IPS-20b (cell line): ENCODE results near the gene PPIB.

Experiments
- H3K27ac ChIP-seq: one replicate; pipeline ENCODE4 v1.5.1; 2013; ENCODE audit warnings: low read length
- H3K27me3 ChIP-seq: 2 replicates; pipeline ENCODE4 v1.6.1; 2013; ENCODE audit warnings: mild to moderate bottlenecking, low read length, inconsistent platforms; ENCODE audit not compliant: insufficient read depth
- H3K36me3 ChIP-seq: 2 replicates; pipeline ENCODE4 v1.6.1; 2013; ENCODE audit warnings: low read depth, mild to moderate bottlenecking, inconsistent platforms, low read length, moderate library complexity; ENCODE audit not compliant: insufficient read depth
- H3K4me1 ChIP-seq: 2 replicates; pipeline ENCODE4 v1.6.1; 2013; ENCODE audit warnings: mild to moderate bottlenecking, control low read depth, inconsistent platforms, low read length, moderate library complexity; ENCODE audit not compliant: insufficient read depth
- H3K4me3 ChIP-seq: 2 replicates; pipeline ENCODE4 v1.5.1; 2013; ENCODE audit warnings: mild to moderate bottlenecking, low read length, inconsistent platforms
- H3K9ac ChIP-seq: 2 replicates; pipeline ENCODE4 v1.6.1; 2013; ENCODE audit warnings: low read depth, mild to moderate bottlenecking, inconsistent platforms, low read length, moderate library complexity
- H3K9me3 ChIP-seq: 2 replicates; pipeline ENCODE4 v1.6.1; 2013; ENCODE audit warnings: mild to moderate bottlenecking, low read depth, low read length, inconsistent platforms; ENCODE audit not compliant: insufficient read depth

PPIB gene

DNA sequence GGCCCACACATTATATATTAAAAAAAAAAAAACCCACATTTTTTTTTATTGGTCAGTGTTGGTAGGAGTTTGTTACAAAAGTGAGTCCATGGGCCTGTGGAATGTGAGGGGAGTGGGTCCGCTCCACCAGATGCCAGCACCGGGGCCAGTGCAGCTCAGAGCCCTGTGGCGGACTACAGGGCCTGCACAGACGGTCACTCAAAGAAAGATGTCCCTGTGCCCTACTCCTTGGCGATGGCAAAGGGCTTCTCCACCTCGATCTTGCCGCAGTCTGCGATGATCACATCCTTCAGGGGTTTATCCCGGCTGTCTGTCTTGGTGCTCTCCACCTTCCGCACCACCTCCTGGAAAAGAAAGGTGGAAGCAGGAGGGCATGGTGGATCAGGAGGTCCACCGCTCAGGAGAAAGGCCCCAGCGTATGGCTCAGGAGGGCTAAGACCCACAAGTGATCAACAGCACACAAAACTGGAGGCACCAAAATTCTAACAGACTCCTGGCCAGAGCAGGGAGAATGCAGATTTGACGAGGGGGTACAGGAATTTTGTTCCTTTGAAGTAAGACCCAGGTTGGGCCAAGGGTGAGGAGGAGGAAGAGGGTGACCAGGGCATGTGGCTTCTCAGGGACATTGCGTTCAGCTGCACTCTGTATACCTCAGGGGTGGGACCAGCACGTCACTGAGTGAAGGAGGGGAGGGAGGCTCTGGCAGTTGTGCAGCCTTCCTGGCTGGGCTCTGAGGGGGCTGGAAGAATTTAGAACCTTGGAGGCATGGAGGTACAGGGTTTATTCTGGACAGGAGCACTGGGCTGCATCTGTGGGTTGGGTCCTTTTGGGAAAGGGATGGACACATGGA, 6.8 kb downstream of the PPIB start:
- Histone ChIP-seq H3K9me3 (no peaks in the 10 kb centered on the region), H3K4me1 (peaks cover 7% of the 10 kb centered on the region), H3K27me3 (peaks cover 24% of the 10 kb centered on the region), H3K9ac (no peak overlapping the region), H3K4me3 (no peak overlapping the region), H3K36me3 (peaks cover 63% of the 10 kb centered on the region), H3K27ac (no peak overlapping the region)

GRCh38 chr15:64153480-64154367, 9.1 kb downstream of the PPIB start:
- Histone ChIP-seq H3K27ac (no peak overlapping the region), H3K4me1 (peaks cover 7% of the 10 kb centered on the region), H3K36me3 (peaks cover 46% of the 10 kb centered on the region), H3K27me3 (peaks cover 37% of the 10 kb centered on the region), H3K9ac (no peak overlapping the region; the same call in 1 of the 2 replicates), H3K9me3 (no peaks in the 10 kb centered on the region), H3K4me3 (peak overlapping the region; percentile 68; the same call in 1 of the 2 replicates)

GRCh38 chr15:64152507-64153387, 10.1 kb downstream of the PPIB start:
- Histone ChIP-seq H3K9me3 (no peaks in the 10 kb centered on the region), H3K9ac (peak overlapping the region; percentile 39; the same call in 1 of the 2 replicates), H3K4me3 (peak overlapping the region; percentile 68), H3K36me3 (peaks cover 36% of the 10 kb centered on the region), H3K4me1 (peaks cover 7% of the 10 kb centered on the region), H3K27ac (no peak overlapping the region), H3K27me3 (peaks cover 37% of the 10 kb centered on the region)

- peak within 1 kb of the TSS; percentile 68 for H3K4me3 ChIP-seq
These were observed 10.9 kb downstream of the PPIB start, which contains the start of gene SNX22 for GRCh38 chr15:64151727-64152506. Gene SNX22 (plus strand): TSS chr15:64151731. CDS start chr15:64151776, 45 bp downstream.

GRCh38 chr15:64149893-64150578, 12.8 kb downstream of the PPIB start:
- no peak overlapping the region for H3K4me3 ChIP-seq
- peaks cover 37% of the 10 kb centered on the region for H3K27me3 ChIP-seq
- no peaks in the 10 kb centered on the region for H3K9me3 ChIP-seq
- H3K4me1 ChIP-seq, result peaks cover 7% of the 10 kb centered on the region
- H3K27ac ChIP-seq, result no peak overlapping the region
- H3K9ac ChIP-seq, result no peak overlapping the region
- H3K36me3 ChIP-seq, result peaks cover 9% of the 10 kb centered on the region

More at GRCh38 chr15:64151727-64152506, 10.9 kb downstream of the PPIB start, which contains the start of gene SNX22:
- H3K36me3 ChIP-seq, result peaks cover 28% of the 10 kb centered on the region
- H3K27me3 ChIP-seq, result peaks cover 37% of the 10 kb centered on the region
- peak within 1 kb of the TSS; percentile 56; the same call in 1 of the 2 replicates for H3K9ac ChIP-seq
- H3K4me1 ChIP-seq, result peaks cover 7% of the 10 kb centered on the region
- H3K9me3 ChIP-seq, result no peaks in the 10 kb centered on the region
- no peak within 1 kb of the TSS for H3K27ac ChIP-seq

DNA sequence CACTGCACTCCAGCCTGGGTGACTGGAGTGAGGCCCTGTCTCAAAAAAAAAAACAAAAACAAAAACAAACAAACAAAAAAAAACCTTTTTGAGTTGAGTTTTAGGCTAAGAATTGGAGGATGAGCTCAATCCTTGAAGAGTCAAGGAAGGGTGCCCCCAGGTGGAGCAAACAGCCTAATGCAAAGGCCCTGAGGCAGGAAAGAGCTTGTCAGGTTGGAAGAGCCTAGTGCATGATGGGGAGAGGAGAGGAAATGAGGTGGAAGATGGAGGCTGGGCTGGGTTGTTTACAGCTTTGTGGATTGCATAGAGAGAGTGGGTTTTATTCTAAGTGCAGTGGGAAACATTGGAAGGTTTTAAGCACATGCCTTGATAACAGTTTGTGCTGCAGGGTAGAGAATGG, 13.4 kb downstream of the PPIB start:
- H3K4me1 ChIP-seq, result peaks cover 7% of the 10 kb centered on the region
- no peak overlapping the region for H3K9ac ChIP-seq
- no peaks in the 10 kb centered on the region for H3K9me3 ChIP-seq
- H3K27me3 ChIP-seq, result peaks cover 37% of the 10 kb centered on the region
- H3K36me3 ChIP-seq, result peaks cover 6% of the 10 kb centered on the region
- no peak overlapping the region for H3K27ac ChIP-seq
- H3K4me3 ChIP-seq, result no peak overlapping the region

DNA sequence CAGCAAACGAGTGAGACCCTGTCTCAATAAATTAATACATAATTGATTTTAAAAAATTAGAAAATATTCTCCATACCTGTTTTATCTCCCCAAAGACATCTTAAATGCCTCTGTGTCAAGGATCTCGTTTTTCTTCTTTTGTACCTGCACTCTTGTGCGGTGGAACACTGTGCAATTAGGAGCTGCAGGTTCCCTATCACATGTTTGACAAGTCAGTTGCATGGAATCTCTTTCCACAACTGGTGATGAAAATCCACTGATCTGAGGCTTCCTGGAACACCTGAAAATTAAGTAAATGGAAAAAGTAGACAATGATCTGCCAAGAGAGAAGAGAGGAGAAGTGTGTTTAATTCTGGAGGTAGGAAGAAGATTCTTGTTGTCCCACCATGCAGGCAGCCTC, 14.2 kb downstream of the PPIB start:
- Histone ChIP-seq H3K4me1 (peaks cover 4% of the 10 kb centered on the region; the same call in 1 of the 2 replicates), H3K9me3 (no peaks in the 10 kb centered on the region), H3K9ac (no peak overlapping the region), H3K27me3 (peaks cover 37% of the 10 kb centered on the region), H3K4me3 (no peak overlapping the region), H3K27ac (no peak overlapping the region), H3K36me3 (0 out of 2 replicates have a peak, but pooled peaks cover 2% of the 10 kb centered on the region)

DNA sequence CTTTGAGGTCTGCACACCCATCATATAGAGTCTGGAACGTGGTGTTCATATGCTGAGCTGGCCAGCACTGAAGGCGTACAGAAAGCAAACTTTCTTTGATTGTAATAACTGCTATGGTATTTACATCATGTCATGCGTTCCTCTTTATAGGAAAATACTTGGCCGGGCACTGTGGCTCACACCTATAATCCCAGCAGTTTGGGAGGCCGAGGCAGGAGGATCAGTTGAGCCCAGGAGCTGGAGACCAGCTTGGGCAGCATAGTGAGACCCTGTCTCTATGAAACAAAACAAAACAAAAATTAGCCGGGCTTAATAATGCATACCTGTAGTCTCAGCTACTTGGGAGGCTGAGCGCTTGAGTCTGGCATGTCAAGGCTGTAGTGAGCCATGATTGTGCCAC, 14.7 kb downstream of the PPIB start:
- H3K27ac ChIP-seq, result no peak overlapping the region
- H3K4me3 ChIP-seq, result no peak overlapping the region
- H3K27me3 ChIP-seq, result peaks cover 34% of the 10 kb centered on the region
- 0 out of 2 replicates have a peak, but pooled peaks cover 6% of the 10 kb centered on the region for H3K36me3 ChIP-seq
- H3K9ac ChIP-seq, result no peak overlapping the region
- peaks cover 4% of the 10 kb centered on the region; the same call in 1 of the 2 replicates for H3K4me1 ChIP-seq
- no peaks in the 10 kb centered on the region for H3K9me3 ChIP-seq

DNA sequence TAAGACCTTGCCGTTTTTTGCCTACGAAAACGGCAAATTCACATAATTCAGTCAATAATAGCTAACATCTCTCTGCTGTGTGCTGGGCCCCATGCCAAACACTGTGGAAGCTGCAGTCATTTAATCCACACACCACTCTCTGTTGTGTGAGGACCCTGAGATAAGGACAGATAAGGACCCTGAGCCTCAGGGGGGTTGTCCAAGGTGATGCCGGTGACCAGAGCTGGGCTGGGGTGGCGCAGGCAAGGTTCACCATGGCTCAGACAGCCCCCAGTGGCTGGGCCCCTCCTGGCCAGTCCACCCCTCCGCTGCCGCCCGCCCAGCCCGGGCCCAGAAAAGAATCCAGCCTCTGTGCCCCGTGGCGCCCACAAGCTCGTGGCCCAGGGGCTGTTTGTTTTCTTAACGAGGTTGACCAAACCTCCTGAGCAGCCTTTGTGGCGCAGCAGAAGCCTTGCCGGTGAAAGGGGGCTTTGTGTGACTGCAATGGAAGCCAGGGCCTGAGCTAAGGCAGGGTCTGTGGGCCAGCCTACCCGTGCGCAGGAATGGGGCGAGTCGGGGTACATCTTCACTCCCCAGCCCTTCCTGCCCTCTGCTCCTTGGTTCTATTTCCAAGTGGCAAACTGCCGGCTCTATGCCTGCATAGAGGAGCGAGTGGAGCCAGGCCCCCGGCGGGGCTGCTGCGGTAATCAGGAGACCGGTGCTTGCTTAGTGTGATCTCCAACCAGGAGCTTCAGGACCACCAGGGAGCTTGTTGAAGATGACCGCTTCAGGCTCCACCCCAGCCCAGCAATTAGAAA, 15.7 kb downstream of the PPIB start:
- H3K9me3 ChIP-seq, result no peaks in the 10 kb centered on the region
- no peaks in the 10 kb centered on the region for H3K4me1 ChIP-seq
- H3K27me3 ChIP-seq, result peaks cover 23% of the 10 kb centered on the region
- H3K9ac ChIP-seq, result no peak overlapping the region
- H3K4me3 ChIP-seq, result no peak overlapping the region
- H3K27ac ChIP-seq, result no peak overlapping the region
- 0 out of 2 replicates have a peak, but pooled peaks cover 6% of the 10 kb centered on the region for H3K36me3 ChIP-seq
